Measurements from ENCODE around the gene CSRP1. TPM values are rescaled to one million over a fixed set of nuclear protein-coding genes. Genes with fewer than 3 reads are reported as not detected.

The CSRP1 gene
- polyA plus RNA-seq, 1 experiment: 957 TPM

GRCh38 chr1:201516511-201517127, 9.7 kb upstream of the CSRP1 start:
- Histone ChIP-seq H3K36me3 (ENCODE audit: control insufficient read depth, insufficient read depth, low read length) (no peaks in the 10 kb centered on the region), H3K4me3 (ENCODE audit: low read depth, low read length) (no peak overlapping the region), H3K27me3 (ENCODE audit: control insufficient read depth, insufficient read depth, low read length) (no peaks in the 10 kb centered on the region)
- DNase-seq (ENCODE audit: low read depth): no peak
- no peak for TF ChIP-seq CTCF (IDR thresholded peaks at IDR 0.05; ENCODE audit: insufficient read depth, low read depth, low read length)
- ChIA-PET POLR2A (interaction anchor here (0.6 kb wide), 1 partner anchor 456 kb away, joined by 3 read pairs; no protein-coding TSS in a partner anchor), CTCF (interaction anchor here (1.0 to 27.3 kb wide), 8 partner anchors 9 to 274 kb away, joined by 3 to 650 read pairs (median 4); no protein-coding TSS in a partner anchor)

DNA sequence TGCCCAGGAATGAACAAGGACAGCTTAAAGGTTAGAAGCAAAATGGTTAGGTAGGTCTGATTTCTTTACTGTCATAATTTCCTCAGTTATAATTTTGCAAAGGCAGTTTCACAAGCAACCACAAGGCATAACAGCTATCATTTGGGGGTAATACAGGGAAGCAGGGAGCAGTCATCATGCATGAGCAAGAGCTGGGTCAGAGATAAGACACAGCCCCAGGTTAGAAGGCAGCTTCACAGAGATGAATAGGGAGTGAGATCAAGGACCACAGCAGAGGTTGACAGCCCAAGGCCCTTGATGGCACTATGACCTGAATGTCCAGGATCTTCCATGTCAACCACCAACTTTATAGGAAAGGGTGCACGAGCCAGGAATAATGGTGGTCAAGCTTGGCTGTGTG, 9.0 kb upstream of the CSRP1 start:
- ChIA-PET POLR2A (interaction anchor here (0.6 kb wide), 1 partner anchor 457 kb away, joined by 3 read pairs; no protein-coding TSS in a partner anchor), CTCF (interaction anchor here (0.6 to 27.3 kb wide), 10 partner anchors 10 to 274 kb away, joined by 3 to 650 read pairs (median 3); no protein-coding TSS in a partner anchor)
- TF ChIP-seq CTCF (IDR thresholded peaks at IDR 0.05; ENCODE audit: insufficient read depth, low read depth, low read length): no peak
- Histone ChIP-seq H3K27me3 (ENCODE audit: control insufficient read depth, insufficient read depth, low read length) (no peaks in the 10 kb centered on the region), H3K36me3 (ENCODE audit: control insufficient read depth, insufficient read depth, low read length) (no peaks in the 10 kb centered on the region), H3K4me3 (ENCODE audit: low read depth, low read length) (no peak overlapping the region)
- no peak for DNase-seq (ENCODE audit: low read depth)

DNA sequence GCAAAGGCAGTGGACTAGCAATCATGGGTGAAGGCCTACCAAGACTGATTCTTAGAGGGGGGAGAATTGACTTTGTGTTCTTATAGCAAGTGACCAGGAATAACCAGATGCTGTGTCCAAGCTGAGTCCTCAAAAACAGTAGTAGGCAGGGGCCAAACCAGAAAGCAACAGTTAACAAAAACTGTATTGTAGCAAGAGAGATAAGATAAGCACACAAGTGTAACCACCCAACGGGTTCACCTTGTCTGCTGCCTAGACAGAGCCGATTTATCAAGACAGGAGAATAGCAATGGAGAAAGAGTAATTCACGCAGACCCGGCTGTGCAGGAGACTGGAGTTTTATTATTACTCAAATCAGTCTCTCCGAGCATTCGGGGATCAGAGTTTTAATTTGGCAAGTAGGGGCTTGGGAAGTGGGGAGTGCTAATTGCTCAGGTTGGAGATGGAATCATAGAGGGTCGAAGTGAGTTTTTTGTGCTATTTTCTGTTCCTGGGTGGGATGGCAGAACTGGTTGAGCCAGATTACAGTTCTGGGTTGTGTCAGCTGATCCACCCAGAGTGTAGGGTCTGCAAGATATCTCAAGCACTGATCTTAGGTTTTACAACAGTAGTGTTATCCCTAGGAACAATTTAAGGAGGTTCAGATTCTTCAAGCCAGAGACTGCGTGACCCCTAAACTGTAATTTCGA, 8.3 kb upstream of the CSRP1 start:
- Histone ChIP-seq H3K36me3 (ENCODE audit: control insufficient read depth, insufficient read depth, low read length) (no peaks in the 10 kb centered on the region), H3K27me3 (ENCODE audit: control insufficient read depth, insufficient read depth, low read length) (no peaks in the 10 kb centered on the region), H3K4me3 (ENCODE audit: low read depth, low read length) (no peak overlapping the region)
- POLR2A ChIA-PET: no interaction called here
- CTCF ChIA-PET: interaction anchor here (0.6 to 27.3 kb wide), 7 partner anchors 11 to 275 kb away, joined by 3 to 650 read pairs (median 4); no protein-coding TSS in a partner anchor
- DNase-seq (ENCODE audit: low read depth): no peak
- TF ChIP-seq CTCF (IDR thresholded peaks at IDR 0.05; ENCODE audit: insufficient read depth, low read depth, low read length): no peak

GRCh38 chr1:201514466-201514865, 7.5 kb upstream of the CSRP1 start:
- no peaks in the 10 kb centered on the region for H3K36me3 ChIP-seq (ENCODE audit: control insufficient read depth, insufficient read depth, low read length)
- H3K27me3 ChIP-seq (ENCODE audit: control insufficient read depth, insufficient read depth, low read length): no peaks in the 10 kb centered on the region
- ChIA-PET POLR2A (no interaction called here), CTCF (interaction anchor here (0.5 to 27.3 kb wide), 16 partner anchors 8 to 460 kb away, joined by 3 to 650 read pairs (median 12); no protein-coding TSS in a partner anchor)
- H3K4me3 ChIP-seq (ENCODE audit: low read depth, low read length): no peak overlapping the region
- no peak for TF ChIP-seq CTCF (IDR thresholded peaks at IDR 0.05; ENCODE audit: insufficient read depth, low read depth, low read length)
- DNase-seq (ENCODE audit: low read depth): no peak
